K562 (cell line): ENCODE results near the gene CENPT. TPM values are rescaled to one million over a fixed set of nuclear protein-coding genes. Genes with fewer than 3 reads are reported as not detected.

ENCODE experiments used
- ATAC-seq: fragments of 200-7000 bp; cut with Tn5 transposase; 3 replicates; pipeline ENCODE4 v1.9.1; 2020; ENCODE audit warnings: moderate library complexity
- BruUV-seq: library from RNA; stranded (reverse); fragments of 400-500 nt; replicated peaks from 2 replicates; lab custom pipeline; 2021; lab: Mats Ljungman, UMichigan
- CTCF ChIA-PET: fragments of 300-600 bp; formaldehyde crosslinking; extraction: SDS; loops from one replicate; lab custom pipeline; 2021; ENCODE audit warnings: low intra/inter-chr PET ratio; lab: Yijun Ruan, JAX
- POLR2A ChIA-PET: fragments of 300-600, 350-650 bp; sonication (Branson Sonifier 250); formaldehyde crosslinking; extraction: SDS; loops from one replicate; lab custom pipeline; 2021; ENCODE audit warnings: antibody characterized with exemption, inconsistent platforms; lab: Yijun Ruan, JAX
- DNase-seq, 4 experiments: peaks; one replicate each; pipeline versions ENCODE4 v3.0.0 to v3.0.0-alpha.2; 2011 to 2018; ENCODE audit warnings: low spot score in 3 of 4, mixed read lengths in 3 of 4; ENCODE audit errors: extremely low read depth in 1 of 4
- FAIRE-seq: peaks from 2 replicates; lab custom pipeline; 2011; peaks lifted over from hg19 to GRCh38; lab: Jason Lieb, UNC
- H2AFZ ChIP-seq: 2 replicates; pipeline ENCODE4 v1.6.0; 2011; ENCODE audit warnings: low read depth, low read length, control low read depth, inconsistent platforms
- H3K27ac ChIP-seq: fragments of 200-600 bp; 3 replicates; pipeline ENCODE4 v1.8.0; 2011; ENCODE audit warnings: low read depth, mild to moderate bottlenecking, control low read depth, inconsistent platforms, low read length, moderate library complexity, mixed read lengths; ENCODE audit errors: extremely low read depth
- H3K27me3 ChIP-seq, 2 experiments: fragments of 300-600 bp in 1 of 2; 2 replicates in 1 of 2; 3 replicates in 1 of 2; pipeline versions ENCODE4 v1.6.0 to v1.8.0; 2011; ENCODE audit warnings: inconsistent platforms in 2 of 2, low read length in 2 of 2, mild to moderate bottlenecking in 1 of 2, mixed read lengths in 1 of 2, moderate library complexity in 1 of 2; ENCODE audit not compliant: control insufficient read depth in 2 of 2, insufficient read depth in 2 of 2
- H3K36me3 ChIP-seq: fragments of 300-600 bp; 3 replicates; pipeline ENCODE4 v1.8.0; 2011; ENCODE audit warnings: mild to moderate bottlenecking, low read length, inconsistent platforms; ENCODE audit not compliant: control insufficient read depth, insufficient read depth
- H3K4me1 ChIP-seq, 2 experiments: fragments of 200-600 bp in 1 of 2; replicated peaks in 1 of 2; 2 replicates in 1 of 2; 3 replicates in 1 of 2; pipeline versions ENCODE4 v1.5.1 to v1.8.0; 2011; ENCODE audit warnings: inconsistent platforms in 2 of 2, low read length in 2 of 2, mild to moderate bottlenecking in 1 of 2, mixed read lengths in 1 of 2, moderate library complexity in 1 of 2; ENCODE audit not compliant: control insufficient read depth in 2 of 2, insufficient read depth in 2 of 2
- H3K4me2 ChIP-seq: 2 replicates; pipeline ENCODE4 v1.6.1; 2011; ENCODE audit warnings: low read length, control low read depth, inconsistent platforms, mixed read lengths; ENCODE audit not compliant: insufficient read depth
- H3K4me3 ChIP-seq: fragments of 200-600 bp; sonication (generic), shearing (Covaris generic); 2 replicates; pipeline ENCODE4 v1.5.1; 2016; ENCODE audit warnings: control low read depth, inconsistent platforms
- H3K79me2 ChIP-seq: fragments of 200-600 bp; 3 replicates; pipeline ENCODE4 v1.8.0; 2011; ENCODE audit warnings: low read length, inconsistent platforms; ENCODE audit not compliant: control insufficient read depth, insufficient read depth
- H3K9ac ChIP-seq, 2 experiments: 2 replicates each; pipeline versions ENCODE4 v1.6.0 to v1.6.1; 2011; ENCODE audit warnings: low read depth in 2 of 2, low read length in 2 of 2, control low read depth in 1 of 2, inconsistent platforms in 1 of 2, mild to moderate bottlenecking in 1 of 2, mixed read lengths in 1 of 2; ENCODE audit not compliant: insufficient read depth in 1 of 2
- H3K9me1 ChIP-seq: one replicate; pipeline ENCODE4 v1.6.0; 2011; ENCODE audit warnings: inconsistent platforms, mild to moderate bottlenecking, low read length, moderate library complexity; ENCODE audit not compliant: control insufficient read depth, insufficient read depth
- H3K9me3 ChIP-seq: replicated peaks from 2 replicates; pipeline ENCODE4 v1.5.1; 2011; ENCODE audit warnings: low read depth, low read length, inconsistent platforms; ENCODE audit not compliant: control insufficient read depth, insufficient read depth
- H4K20me1 ChIP-seq: replicated peaks from 2 replicates; pipeline ENCODE4 v1.6.1; 2011; ENCODE audit warnings: low read length, inconsistent platforms, mixed read lengths; ENCODE audit not compliant: control insufficient read depth, insufficient read depth
- BCOR ChIP-seq: fragments of 450-650 bp; IDR thresholded peaks from 2 replicates; pipeline ENCODE4 v1.6.1; 2016
- RBM25 ChIP-seq: fragments of 200-400 bp; formaldehyde crosslinking; IDR thresholded peaks from 2 replicates; pipeline ENCODE4 v1.6.1; 2018; ENCODE audit warnings: low read length, low read depth, moderate library complexity; ENCODE audit not compliant: severe bottlenecking
- ZFP36 ChIP-seq: fragments of 150-350 bp; IDR thresholded peaks from 2 replicates; pipeline ENCODE4 v1.6.1; 2018; ENCODE audit warnings: low read length, low read depth; ENCODE audit not compliant: partially characterized antibody
- ZNF592 ChIP-seq: fragments of 450-650 bp; IDR thresholded peaks from 2 replicates; pipeline ENCODE4 v1.6.1; 2017; ENCODE audit warnings: antibody characterized with exemption, mild to moderate bottlenecking
- WGBS: fragments of 100-300 bp; shearing (Covaris generic); methylation state at CpG from one replicate; pipeline ENCODE4 v1.1.6; 2016; ENCODE audit warnings: low coverage, mixed read lengths; ENCODE audit not compliant: insufficient coverage; ENCODE audit errors: missing lambda C conversion rate; 5-methylcytosine and 5-hydroxymethylcytosine counted together
- in situ Hi-C: fragments of 300-500 bp; cut with MboI; formaldehyde crosslinking; loops from 4 replicates; pipeline ENCODE4 v1.15.0; 2018; ENCODE audit warnings: inconsistent platforms, mixed read lengths
- intact Hi-C: fragments of 100-400 bp; cut with micrococcal nuclease; formaldehyde crosslinking; loops from 2 replicates; pipeline ENCODE4 v1.14.2; 2022
- polyA plus RNA-seq, 8 experiments: library from polyadenylated mRNA; depleted of rRNA in 4 of 8; stranded (reverse) in 5 of 8; unstranded in 3 of 8; fragments of >200 nt; fragmentation: Nextera tagmentation in 2 of 8; fragmentation: Illumina TruSeq in 1 of 8; extraction: Ambion mirVana in 2 of 8; extraction: Trizol in 1 of 8; gene quantifications; 2 replicates each; pipeline versions ENCODE4 v1.2.1 to v1.2.3, GENCODE V29; 2011 to 2014; ENCODE audit warnings: inconsistent platforms in 1 of 8, missing spikeins in 1 of 8
- total RNA-seq, 7 experiments: library from RNA; depleted of rRNA in 6 of 7; stranded (reverse); fragments of >200 nt in 6 of 7; fragmentation: Illumina TruSeq in 2 of 7; extraction: Trizol in 2 of 7; gene quantifications; 2 replicates each; pipeline versions ENCODE4 v1.2.1 to v1.2.3, GENCODE V29; 2011 to 2021; ENCODE audit warnings: low replicate concordance in 1 of 7

The CENPT gene
- total and polyA plus RNA-seq, 9 of the 15 experiments (the other 6 are each of a cell fraction or from before 2014, with no cell fraction given), result 3.6 to 94.2 (median 44.1) TPM

GRCh38 chr16:67811899-67812298 is 35.6 kb downstream of the CENPT start:
- H3K27ac ChIP-seq, result no peak overlapping the region
- no peak overlapping the region for H2AFZ ChIP-seq
- 42% methylated on average over 1 of the region's 1 CpG for WGBS
- DNase-seq (no peak), ATAC-seq (no peak), FAIRE-seq (no peak)
- TF ChIP-seq BCOR, result peak; percentile 47; the same call in 1 of the 2 replicates
- TF ChIP-seq RBM25, result peak; percentile 66
- TF ChIP-seq ZNF592, result no peak
- TF ChIP-seq ZFP36, result peak; percentile 67
- no peak overlapping the region for H3K9ac ChIP-seq
- no peaks in the 10 kb centered on the region for H3K27me3 ChIP-seq
- POLR2A ChIA-PET, result no interaction called here
- H3K36me3 ChIP-seq, result no peaks in the 10 kb centered on the region
- no peaks in the 10 kb centered on the region for H3K9me1 ChIP-seq
- H3K4me2 ChIP-seq, result no peak overlapping the region
- no peaks in the 10 kb centered on the region for H3K79me2 ChIP-seq
- peaks cover 5 to 12% of the 10 kb centered on the region in 2 experiments; a peak in 3 of 5 replicates for H3K4me1 ChIP-seq
- H3K4me3 ChIP-seq, result no peak overlapping the region
- no peaks in the 10 kb centered on the region for H3K9me3 ChIP-seq
- no TSS peak for BruUV-seq
- CTCF ChIA-PET, result no interaction called here
- H4K20me1 ChIP-seq, result no peaks in the 10 kb centered on the region
- in situ Hi-C loops, result loop anchor here (10.0 kb wide), 1 partner anchor 233 kb away; no protein-coding TSS in a partner anchor
- intact Hi-C loops, result no loop called here
